Measurements from ENCODE around the gene FANCG. TPM values are rescaled to one million over a fixed set of nuclear protein-coding genes. Genes with fewer than 3 reads are reported as not detected.
A peak's percentile ranks its signal among the peaks of the same experiment; 100 is the strongest.

FANCG gene
- total and polyA plus RNA-seq, 2 of the 8 experiments (the other 6 are each of a cell fraction or from before 2014, with no cell fraction given), result 66.6 to 87.1 TPM

DNA sequence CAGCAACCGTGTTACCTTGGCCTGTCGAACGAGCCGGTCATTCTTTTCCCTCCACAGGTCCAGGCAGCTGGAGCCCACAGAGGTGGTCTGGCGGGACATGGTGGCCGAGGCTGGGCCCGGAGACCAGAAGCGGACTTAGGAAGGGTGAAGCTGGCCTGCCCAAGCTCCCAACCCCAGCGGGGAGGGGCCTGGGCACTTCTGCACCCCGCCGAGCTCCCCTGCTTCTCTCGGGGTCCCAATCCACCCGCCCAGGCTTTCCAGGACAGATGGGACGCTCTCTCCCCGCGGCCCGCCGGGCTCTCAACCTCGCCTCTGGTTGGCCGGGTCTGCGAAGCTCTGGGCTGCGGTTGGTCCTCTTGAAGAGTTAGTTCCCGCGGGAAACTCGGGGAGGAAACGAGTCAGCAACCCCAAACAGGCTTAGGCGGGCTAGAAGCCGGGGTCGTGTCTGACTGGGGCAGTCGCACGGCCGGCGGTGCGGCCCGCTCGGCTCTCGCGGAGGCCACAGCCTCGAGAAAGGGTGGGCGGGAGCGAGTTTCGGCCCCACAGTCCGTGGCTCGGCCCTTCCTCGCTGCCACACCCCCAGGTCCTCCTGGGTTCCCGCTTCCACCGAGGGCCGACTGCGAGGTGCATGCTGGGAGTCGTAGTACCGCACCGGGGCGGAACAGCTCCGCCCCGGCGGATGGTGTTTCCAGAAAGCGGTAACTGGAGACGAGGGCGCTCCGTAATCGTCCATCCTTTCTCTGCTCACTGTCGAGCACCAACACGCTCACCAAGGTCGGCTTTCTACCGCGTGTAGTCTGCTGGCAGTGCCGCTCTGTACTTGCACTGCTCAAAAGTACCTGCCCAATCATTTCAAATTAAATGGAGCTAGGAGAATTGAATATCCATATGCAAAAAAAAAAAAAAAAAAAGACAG, at the start of gene FANCG (continued):
- TF ChIP-seq POLR2AphosphoS5 (IDR thresholded peaks at IDR 0.05; ENCODE audit: low read depth, low read length) (peak; percentile 87), TAF1 (IDR thresholded peaks at IDR 0.05; ENCODE audit: low read depth, low read length) (peak; percentile 83), CHD1 (IDR thresholded peaks at IDR 0.05; ENCODE audit: low read depth, low read length) (no peak; the same call in 1 of the 2 replicates), YY1 (IDR thresholded peaks at IDR 0.05; ENCODE audit: low read depth, low read length) (0 out of 2 replicates have a peak, but pooled peaks have one; percentile 25), RXRA (IDR thresholded peaks at IDR 0.05; ENCODE audit: insufficient read depth, low read depth, low read length) (no peak), KDM5A (IDR thresholded peaks at IDR 0.05; ENCODE audit: low read length) (no peak)
- TF ChIP-seq, protein P1, sequence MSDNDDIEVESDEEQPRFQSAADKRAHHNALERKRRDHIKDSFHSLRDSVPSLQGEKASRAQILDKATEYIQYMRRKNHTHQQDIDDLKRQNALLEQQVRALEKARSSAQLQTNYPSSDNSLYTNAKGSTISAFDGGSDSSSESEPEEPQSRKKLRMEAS (IDR thresholded peaks at IDR 0.05), result peak; percentile 66
- TF ChIP-seq, protein P2, sequence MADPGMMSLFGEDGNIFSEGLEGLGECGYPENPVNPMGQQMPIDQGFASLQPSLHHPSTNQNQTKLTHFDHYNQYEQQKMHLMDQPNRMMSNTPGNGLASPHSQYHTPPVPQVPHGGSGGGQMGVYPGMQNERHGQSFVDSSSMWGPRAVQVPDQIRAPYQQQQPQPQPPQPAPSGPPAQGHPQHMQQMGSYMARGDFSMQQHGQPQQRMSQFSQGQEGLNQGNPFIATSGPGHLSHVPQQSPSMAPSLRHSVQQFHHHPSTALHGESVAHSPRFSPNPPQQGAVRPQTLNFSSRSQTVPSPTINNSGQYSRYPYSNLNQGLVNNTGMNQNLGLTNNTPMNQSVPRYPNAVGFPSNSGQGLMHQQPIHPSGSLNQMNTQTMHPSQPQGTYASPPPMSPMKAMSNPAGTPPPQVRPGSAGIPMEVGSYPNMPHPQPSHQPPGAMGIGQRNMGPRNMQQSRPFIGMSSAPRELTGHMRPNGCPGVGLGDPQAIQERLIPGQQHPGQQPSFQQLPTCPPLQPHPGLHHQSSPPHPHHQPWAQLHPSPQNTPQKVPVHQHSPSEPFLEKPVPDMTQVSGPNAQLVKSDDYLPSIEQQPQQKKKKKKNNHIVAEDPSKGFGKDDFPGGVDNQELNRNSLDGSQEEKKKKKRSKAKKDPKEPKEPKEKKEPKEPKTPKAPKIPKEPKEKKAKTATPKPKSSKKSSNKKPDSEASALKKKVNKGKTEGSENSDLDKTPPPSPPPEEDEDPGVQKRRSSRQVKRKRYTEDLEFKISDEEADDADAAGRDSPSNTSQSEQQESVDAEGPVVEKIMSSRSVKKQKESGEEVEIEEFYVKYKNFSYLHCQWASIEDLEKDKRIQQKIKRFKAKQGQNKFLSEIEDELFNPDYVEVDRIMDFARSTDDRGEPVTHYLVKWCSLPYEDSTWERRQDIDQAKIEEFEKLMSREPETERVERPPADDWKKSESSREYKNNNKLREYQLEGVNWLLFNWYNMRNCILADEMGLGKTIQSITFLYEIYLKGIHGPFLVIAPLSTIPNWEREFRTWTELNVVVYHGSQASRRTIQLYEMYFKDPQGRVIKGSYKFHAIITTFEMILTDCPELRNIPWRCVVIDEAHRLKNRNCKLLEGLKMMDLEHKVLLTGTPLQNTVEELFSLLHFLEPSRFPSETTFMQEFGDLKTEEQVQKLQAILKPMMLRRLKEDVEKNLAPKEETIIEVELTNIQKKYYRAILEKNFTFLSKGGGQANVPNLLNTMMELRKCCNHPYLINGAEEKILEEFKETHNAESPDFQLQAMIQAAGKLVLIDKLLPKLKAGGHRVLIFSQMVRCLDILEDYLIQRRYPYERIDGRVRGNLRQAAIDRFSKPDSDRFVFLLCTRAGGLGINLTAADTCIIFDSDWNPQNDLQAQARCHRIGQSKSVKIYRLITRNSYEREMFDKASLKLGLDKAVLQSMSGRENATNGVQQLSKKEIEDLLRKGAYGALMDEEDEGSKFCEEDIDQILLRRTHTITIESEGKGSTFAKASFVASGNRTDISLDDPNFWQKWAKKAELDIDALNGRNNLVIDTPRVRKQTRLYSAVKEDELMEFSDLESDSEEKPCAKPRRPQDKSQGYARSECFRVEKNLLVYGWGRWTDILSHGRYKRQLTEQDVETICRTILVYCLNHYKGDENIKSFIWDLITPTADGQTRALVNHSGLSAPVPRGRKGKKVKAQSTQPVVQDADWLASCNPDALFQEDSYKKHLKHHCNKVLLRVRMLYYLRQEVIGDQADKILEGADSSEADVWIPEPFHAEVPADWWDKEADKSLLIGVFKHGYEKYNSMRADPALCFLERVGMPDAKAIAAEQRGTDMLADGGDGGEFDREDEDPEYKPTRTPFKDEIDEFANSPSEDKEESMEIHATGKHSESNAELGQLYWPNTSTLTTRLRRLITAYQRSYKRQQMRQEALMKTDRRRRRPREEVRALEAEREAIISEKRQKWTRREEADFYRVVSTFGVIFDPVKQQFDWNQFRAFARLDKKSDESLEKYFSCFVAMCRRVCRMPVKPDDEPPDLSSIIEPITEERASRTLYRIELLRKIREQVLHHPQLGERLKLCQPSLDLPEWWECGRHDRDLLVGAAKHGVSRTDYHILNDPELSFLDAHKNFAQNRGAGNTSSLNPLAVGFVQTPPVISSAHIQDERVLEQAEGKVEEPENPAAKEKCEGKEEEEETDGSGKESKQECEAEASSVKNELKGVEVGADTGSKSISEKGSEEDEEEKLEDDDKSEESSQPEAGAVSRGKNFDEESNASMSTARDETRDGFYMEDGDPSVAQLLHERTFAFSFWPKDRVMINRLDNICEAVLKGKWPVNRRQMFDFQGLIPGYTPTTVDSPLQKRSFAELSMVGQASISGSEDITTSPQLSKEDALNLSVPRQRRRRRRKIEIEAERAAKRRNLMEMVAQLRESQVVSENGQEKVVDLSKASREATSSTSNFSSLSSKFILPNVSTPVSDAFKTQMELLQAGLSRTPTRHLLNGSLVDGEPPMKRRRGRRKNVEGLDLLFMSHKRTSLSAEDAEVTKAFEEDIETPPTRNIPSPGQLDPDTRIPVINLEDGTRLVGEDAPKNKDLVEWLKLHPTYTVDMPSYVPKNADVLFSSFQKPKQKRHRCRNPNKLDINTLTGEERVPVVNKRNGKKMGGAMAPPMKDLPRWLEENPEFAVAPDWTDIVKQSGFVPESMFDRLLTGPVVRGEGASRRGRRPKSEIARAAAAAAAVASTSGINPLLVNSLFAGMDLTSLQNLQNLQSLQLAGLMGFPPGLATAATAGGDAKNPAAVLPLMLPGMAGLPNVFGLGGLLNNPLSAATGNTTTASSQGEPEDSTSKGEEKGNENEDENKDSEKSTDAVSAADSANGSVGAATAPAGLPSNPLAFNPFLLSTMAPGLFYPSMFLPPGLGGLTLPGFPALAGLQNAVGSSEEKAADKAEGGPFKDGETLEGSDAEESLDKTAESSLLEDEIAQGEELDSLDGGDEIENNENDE (IDR thresholded peaks at IDR 0.05; ENCODE audit: insufficient replicate concordance, low read length), result no peak
- TF ChIP-seq, protein P3, sequence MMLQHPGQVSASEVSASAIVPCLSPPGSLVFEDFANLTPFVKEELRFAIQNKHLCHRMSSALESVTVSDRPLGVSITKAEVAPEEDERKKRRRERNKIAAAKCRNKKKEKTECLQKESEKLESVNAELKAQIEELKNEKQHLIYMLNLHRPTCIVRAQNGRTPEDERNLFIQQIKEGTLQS (IDR thresholded peaks at IDR 0.05; ENCODE audit: insufficient read depth, low read depth, low read length), result no peak

Data from H1 (cell line).